ENCODE results near the gene CTSC.
"Not testable (repeated sequence)": the region's sequence is repeated elsewhere in the genome, so short reads cannot be mapped to it uniquely, and the experiment has no call there.

Gene CTSC

DNA sequence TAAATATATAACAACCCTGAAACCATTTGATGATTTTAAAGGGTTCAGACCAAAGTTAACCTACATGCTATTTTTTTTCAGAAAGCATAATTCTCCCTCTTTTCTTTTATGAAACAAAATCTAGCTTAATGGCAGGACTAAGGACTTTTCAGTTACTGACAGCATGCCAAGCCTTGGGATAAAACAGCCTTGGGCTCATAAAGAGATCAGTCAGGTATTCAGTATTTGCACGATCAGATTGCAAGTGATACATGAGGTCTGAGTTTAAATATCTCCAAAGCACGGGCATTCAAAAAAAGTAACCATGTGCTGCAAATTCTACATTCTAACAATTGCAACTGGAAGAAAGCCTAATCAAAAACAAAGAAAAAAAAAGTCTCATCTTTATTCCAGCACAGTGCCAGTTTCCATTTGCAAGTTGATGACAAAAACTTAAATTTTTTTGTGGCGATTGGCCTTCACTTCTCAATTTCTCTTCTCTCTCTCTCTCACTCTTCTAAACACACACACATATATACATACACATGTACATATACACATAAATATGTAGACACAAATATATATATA lies 60.1 kb downstream of the CTSC start:
- DNase-seq, result no peak

DNA sequence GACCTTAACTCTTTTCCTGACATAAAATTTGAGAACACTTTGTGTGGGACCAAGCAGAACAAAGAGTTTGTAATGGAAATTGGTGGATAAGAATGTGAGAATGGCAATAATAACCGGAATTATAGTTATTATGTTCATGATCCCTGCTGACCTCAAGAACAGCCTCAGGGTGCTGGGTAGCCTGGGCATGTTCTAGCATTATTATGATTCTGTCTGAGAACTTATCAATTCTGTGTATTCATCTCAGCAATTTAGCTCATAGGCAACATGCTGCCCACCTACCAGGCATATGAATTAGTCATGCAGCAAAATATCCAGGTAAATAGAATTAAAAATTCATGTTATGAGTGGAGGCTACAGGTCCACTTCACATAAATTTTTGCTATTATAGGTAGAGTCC lies 61.9 kb downstream of the CTSC start:
- no peak for DNase-seq

- DNase-seq, result no peak
Measured at GRCh38 chr11:88266919-88267318, 70.6 kb downstream of the CTSC start.

- DNase-seq, result no peak
Measured at GRCh38 chr11:88266157-88266556, 71.4 kb downstream of the CTSC start.

GRCh38 chr11:88259431-88259830 lies 78.1 kb downstream of the CTSC start:
- no peak for DNase-seq

DNA sequence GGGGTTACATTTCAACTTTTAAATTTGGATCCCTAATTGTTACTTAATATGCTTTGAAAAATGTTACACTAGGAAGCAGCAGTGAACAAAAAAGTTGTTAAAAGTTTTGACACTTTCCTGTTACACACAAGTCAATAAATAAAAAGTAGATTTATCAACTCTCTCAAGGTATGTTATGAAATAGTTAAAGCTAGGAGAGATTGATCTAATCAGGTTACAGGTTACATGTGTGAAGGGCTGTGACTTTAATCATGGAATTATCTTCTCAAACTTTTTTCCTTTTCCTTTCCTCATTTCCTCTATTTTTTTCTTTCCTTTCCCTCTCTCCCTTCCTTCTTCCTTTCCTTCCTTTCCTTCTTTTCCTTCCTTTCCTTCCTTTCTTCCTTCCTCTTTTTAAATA lies 85.3 kb downstream of the CTSC start:
- DNase-seq, result no peak

DNA sequence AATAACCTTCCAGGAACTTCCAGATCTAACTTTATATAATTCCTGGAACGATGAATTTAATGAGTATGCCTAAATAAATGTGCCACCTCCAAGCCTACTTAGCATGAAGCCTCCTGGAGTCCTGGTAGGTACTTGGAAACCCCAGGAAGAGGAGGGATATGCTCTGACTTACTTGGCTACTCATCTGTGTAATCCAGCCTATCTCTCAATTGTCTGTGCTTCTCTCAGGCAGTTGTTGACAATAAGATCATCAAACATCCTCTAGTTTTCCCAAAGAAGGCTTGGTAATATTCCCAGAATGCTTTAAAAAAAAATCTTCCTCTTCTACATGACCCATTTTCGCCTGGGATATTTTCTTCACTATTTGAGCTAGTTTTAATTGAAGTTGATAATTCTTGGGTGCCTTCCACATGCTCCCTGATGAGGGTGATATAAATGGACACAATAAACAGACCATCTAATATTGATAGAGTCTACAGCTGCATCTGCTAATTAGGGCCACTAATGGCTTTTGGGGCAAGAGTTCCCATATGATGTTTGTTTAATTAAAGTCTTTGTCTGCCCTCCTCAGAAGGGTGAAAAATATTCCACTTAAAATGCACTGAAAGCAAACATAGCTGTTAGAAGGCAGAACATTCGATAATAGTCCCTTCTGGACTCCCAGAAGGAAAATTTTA lies 86.8 kb downstream of the CTSC start:
- no peak for DNase-seq

- no peak for DNase-seq
Measured at GRCh38 chr11:88249706-88250105, 87.8 kb downstream of the CTSC start.

GRCh38 chr11:88246696-88247095 lies 90.8 kb downstream of the CTSC start:
- no peak for DNase-seq

- DNase-seq, result not testable (repeated sequence)
Measured at GRCh38 chr11:88245576-88245975, 92.0 kb downstream of the CTSC start.

Data from activated CD4-positive, alpha-beta T cell treated with anti-CD3 and anti-CD28 coated beads, Interleukin-2, amount 50 U/mL, for 1 hour (primary cell).